ENCODE results near the gene RNASE11.
"Not testable (repeated sequence)": the region's sequence is repeated elsewhere in the genome, so short reads cannot be mapped to it uniquely, and the experiment has no call there.

The RNASE11 gene

DNA sequence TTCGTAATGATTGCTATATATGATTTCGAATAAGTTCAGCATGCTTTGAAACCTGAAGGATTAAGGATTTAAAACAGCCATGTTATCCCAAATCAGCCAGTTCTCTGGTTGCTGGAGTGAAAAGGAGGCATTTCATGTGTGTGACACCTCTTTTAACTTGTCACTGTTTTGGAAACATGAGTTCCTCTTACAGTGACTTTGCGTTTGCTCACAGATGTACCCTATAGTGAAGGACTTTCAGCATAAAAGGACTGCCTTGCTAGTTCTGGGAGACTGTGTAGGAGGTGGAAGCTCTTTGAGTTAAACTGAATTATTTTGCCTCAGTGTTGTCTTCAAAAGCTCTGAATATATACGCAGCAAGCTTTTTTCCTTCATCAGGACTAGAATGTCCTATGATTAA, 7.6 kb downstream of the RNASE11 start:
- no CpG with 5 or more reads among the region's 4 CpGs for WGBS (ENCODE audit: extremely low coverage, insufficient coverage, insufficient read length)
- no peak overlapping the region for H2BK12ac ChIP-seq (ENCODE audit: low read length)

DNA sequence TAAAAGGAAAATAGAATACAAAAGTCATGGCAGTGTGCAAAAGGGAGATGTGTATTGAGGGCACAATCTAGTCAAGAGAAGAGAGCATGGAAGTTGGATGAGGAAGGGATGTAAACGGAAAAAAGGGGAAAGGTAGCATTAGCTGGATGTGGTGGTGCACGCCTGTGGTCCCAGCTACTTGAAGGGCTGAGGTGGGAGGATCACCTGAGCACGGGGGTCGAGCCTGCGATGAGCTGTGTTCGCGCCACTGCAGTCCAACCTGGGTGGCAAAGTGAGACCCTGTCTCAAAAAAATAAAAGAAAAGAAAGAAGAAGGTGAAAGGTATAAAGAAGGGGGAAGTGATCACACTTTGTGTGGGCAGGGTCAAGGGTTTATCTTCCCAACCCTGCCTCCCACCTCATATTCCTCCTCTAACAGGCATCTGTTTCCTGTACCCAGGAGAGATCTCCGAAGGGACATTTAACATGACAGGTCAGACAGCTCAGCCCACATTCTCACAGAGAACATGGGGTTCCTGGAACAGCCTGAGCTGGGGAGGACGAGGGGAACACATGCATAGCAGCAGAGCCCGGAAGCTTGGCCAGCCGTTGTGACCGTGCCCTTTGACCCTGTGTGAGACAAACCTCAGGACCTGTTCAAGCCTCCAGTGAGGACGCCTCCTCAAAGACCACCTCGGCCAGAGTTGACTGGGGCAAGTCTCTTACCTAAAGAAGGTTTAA, 8.9 kb downstream of the RNASE11 start:
- Histone ChIP-seq H3K27me3 (ENCODE audit: insufficient read depth, low read length) (no peaks in the 10 kb centered on the region), H4K8ac (ENCODE audit: low read depth, low read length) (no peak overlapping the region), H2BK5ac (ENCODE audit: low read depth, low read length, poor library complexity) (no peak overlapping the region), H3K4me3 (ENCODE audit: low read depth, low read length) (no peak overlapping the region), H3K9ac (ENCODE audit: low read length) (no peak overlapping the region), H3K4me1 (ENCODE audit: control insufficient read depth in 1 of 2, insufficient read depth in 2 of 2, low read length in 2 of 2) (no peaks in the 10 kb centered on the region), H3K79me1 (ENCODE audit: low read length) (no peaks in the 10 kb centered on the region), H3K4ac (ENCODE audit: low read depth, low read length) (no peak overlapping the region), H3K9me3 (ENCODE audit: insufficient read depth, low read depth, low read length) (no peaks in the 10 kb centered on the region), H2BK12ac (ENCODE audit: low read length) (no peak overlapping the region), H3K18ac (ENCODE audit: low read length) (no peak overlapping the region), H3K79me2 (ENCODE audit: control insufficient read depth, insufficient read depth, low read length, poor library complexity) (no peaks in the 10 kb centered on the region), H3K14ac (ENCODE audit: low read length) (no peak overlapping the region), H2AK5ac (ENCODE audit: low read length) (no peak overlapping the region), H4K12ac (ENCODE audit: low read depth, low read length) (no peak overlapping the region), H4K91ac (ENCODE audit: low read depth, low read length) (no peak overlapping the region), H3K23ac (ENCODE audit: low read length) (no peak overlapping the region), H2BK120ac (ENCODE audit: insufficient read depth, low read length, poor library complexity) (no peak overlapping the region), H2AFZ (ENCODE audit: insufficient read depth, low read length, poor library complexity) (no peak overlapping the region), H3K4me2 (ENCODE audit: low read length) (no peak overlapping the region), H3K36me3 (ENCODE audit: control insufficient read depth in 1 of 2, insufficient read depth in 2 of 2, low read length in 2 of 2) (no peaks in the 10 kb centered on the region), H3K27ac (ENCODE audit: low read depth, low read length) (no peak overlapping the region)
- DNase-seq, result no peak
- no CpG with 5 or more reads among the region's 14 CpGs for WGBS (ENCODE audit: extremely low coverage, insufficient coverage, insufficient read length)

More for the DNA sequence above, 7.6 kb downstream of the RNASE11 start:
- H2BK120ac ChIP-seq (ENCODE audit: insufficient read depth, low read length, poor library complexity), result no peak overlapping the region
- H3K4me3 ChIP-seq (ENCODE audit: low read depth, low read length), result no peak overlapping the region
- no peak overlapping the region for H4K91ac ChIP-seq (ENCODE audit: low read depth, low read length)
- H3K27me3 ChIP-seq (ENCODE audit: insufficient read depth, low read length), result no peaks in the 10 kb centered on the region
- H3K14ac ChIP-seq (ENCODE audit: low read length), result no peak overlapping the region
- no peak overlapping the region for H3K4ac ChIP-seq (ENCODE audit: low read depth, low read length)
- no peak overlapping the region for H3K4me2 ChIP-seq (ENCODE audit: low read length)
- H3K27ac ChIP-seq (ENCODE audit: low read depth, low read length), result no peak overlapping the region
- H2AK5ac ChIP-seq (ENCODE audit: low read length), result no peak overlapping the region
- no peak overlapping the region for H3K23ac ChIP-seq (ENCODE audit: low read length)
- H3K79me1 ChIP-seq (ENCODE audit: low read length), result no peaks in the 10 kb centered on the region
- H3K4me1 ChIP-seq (ENCODE audit: control insufficient read depth in 1 of 2, insufficient read depth in 2 of 2, low read length in 2 of 2), result no peaks in the 10 kb centered on the region
- no peak overlapping the region for H2BK5ac ChIP-seq (ENCODE audit: low read depth, low read length, poor library complexity)
- H4K12ac ChIP-seq (ENCODE audit: low read depth, low read length), result no peak overlapping the region
- no peak overlapping the region for H2AFZ ChIP-seq (ENCODE audit: insufficient read depth, low read length, poor library complexity)
- H3K9me3 ChIP-seq (ENCODE audit: insufficient read depth, low read depth, low read length), result no peaks in the 10 kb centered on the region
- no peak overlapping the region for H3K9ac ChIP-seq (ENCODE audit: low read length)
- H3K18ac ChIP-seq (ENCODE audit: low read length), result no peak overlapping the region
- H3K36me3 ChIP-seq (ENCODE audit: control insufficient read depth in 1 of 2, insufficient read depth in 2 of 2, low read length in 2 of 2), result no peaks in the 10 kb centered on the region
- no peaks in the 10 kb centered on the region for H3K79me2 ChIP-seq (ENCODE audit: control insufficient read depth, insufficient read depth, low read length, poor library complexity)
- DNase-seq, result no peak
- no peak overlapping the region for H4K8ac ChIP-seq (ENCODE audit: low read depth, low read length)

DNA sequence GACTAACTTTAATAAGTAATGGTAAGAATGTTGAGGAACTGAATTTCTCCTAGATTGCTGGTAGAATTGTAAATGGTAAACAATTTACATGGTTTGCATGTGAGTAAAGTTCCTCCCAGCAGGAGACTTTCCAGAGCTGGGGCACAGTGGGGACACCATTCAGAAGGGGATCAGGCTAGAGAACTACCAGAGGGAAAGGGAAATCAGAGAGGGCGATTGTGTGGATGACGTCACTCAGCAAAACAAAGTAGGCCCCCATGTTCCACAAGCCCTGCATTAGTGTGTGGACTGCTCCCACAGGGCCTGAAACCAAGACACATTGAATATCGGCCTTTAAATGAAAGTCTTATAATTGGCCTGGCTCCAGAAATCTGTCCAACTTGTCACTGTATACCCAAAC, 9.5 kb downstream of the RNASE11 start:
- Histone ChIP-seq H4K12ac (ENCODE audit: low read depth, low read length) (no peak overlapping the region), H2BK120ac (ENCODE audit: insufficient read depth, low read length, poor library complexity) (no peak overlapping the region), H3K4ac (ENCODE audit: low read depth, low read length) (no peak overlapping the region), H2BK5ac (ENCODE audit: low read depth, low read length, poor library complexity) (no peak overlapping the region), H4K8ac (ENCODE audit: low read depth, low read length) (no peak overlapping the region), H2AFZ (ENCODE audit: insufficient read depth, low read length, poor library complexity) (no peak overlapping the region), H3K4me3 (ENCODE audit: low read depth, low read length) (no peak overlapping the region), H3K27ac (ENCODE audit: low read depth, low read length) (no peak overlapping the region), H2AK5ac (ENCODE audit: low read length) (no peak overlapping the region), H3K9me3 (ENCODE audit: insufficient read depth, low read depth, low read length) (no peaks in the 10 kb centered on the region), H2BK12ac (ENCODE audit: low read length) (no peak overlapping the region), H3K79me2 (ENCODE audit: control insufficient read depth, insufficient read depth, low read length, poor library complexity) (no peaks in the 10 kb centered on the region), H3K36me3 (ENCODE audit: control insufficient read depth in 1 of 2, insufficient read depth in 2 of 2, low read length in 2 of 2) (no peaks in the 10 kb centered on the region), H3K18ac (ENCODE audit: low read length) (no peak overlapping the region), H3K4me2 (ENCODE audit: low read length) (no peak overlapping the region), H3K79me1 (ENCODE audit: low read length) (no peaks in the 10 kb centered on the region), H3K27me3 (ENCODE audit: insufficient read depth, low read length) (no peaks in the 10 kb centered on the region), H3K4me1 (ENCODE audit: control insufficient read depth in 1 of 2, insufficient read depth in 2 of 2, low read length in 2 of 2) (no peaks in the 10 kb centered on the region), H3K9ac (ENCODE audit: low read length) (no peak overlapping the region), H3K23ac (ENCODE audit: low read length) (no peak overlapping the region), H4K91ac (ENCODE audit: low read depth, low read length) (no peak overlapping the region), H3K14ac (ENCODE audit: low read length) (no peak overlapping the region)
- no peak for DNase-seq
- no CpG with 5 or more reads among the region's 3 CpGs for WGBS (ENCODE audit: extremely low coverage, insufficient coverage, insufficient read length)

DNA sequence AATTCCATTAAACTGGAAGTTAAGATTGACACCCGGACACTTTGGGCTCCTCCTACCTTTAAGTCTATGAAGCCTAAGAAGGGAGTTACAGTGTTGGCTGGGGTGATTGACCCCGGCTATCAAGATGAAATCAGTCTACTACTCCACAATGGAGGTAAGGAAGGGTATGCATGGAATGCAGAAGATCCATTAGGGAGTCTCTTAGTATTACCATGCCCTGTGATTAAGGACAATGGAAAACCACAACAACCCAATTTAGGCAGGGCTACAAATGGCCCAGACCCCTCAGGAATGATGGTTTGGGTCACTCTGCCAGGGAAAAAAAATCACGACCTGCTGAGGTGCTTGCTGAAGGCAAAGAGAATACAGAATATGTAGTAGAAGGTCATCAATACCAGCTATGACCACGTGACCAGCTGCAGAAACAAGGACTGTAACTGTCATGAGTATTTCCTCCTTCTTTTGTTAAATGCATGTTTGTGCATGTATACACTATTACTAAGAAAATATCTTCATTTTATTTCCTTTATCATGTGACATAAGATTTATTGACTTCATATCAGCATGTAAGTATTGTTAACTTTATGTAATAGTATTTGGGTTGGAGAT, 15.3 kb downstream of the RNASE11 start:
- no CpG with 5 or more reads among the region's 4 CpGs for WGBS (ENCODE audit: extremely low coverage, insufficient coverage, insufficient read length)
- H3K18ac ChIP-seq (ENCODE audit: low read length); H3K9me3 ChIP-seq (ENCODE audit: insufficient read depth, low read depth, low read length); H2BK12ac ChIP-seq (ENCODE audit: low read length); H2BK120ac ChIP-seq (ENCODE audit: insufficient read depth, low read length, poor library complexity); H4K12ac ChIP-seq (ENCODE audit: low read depth, low read length); H4K91ac ChIP-seq (ENCODE audit: low read depth, low read length); H3K9ac ChIP-seq (ENCODE audit: low read length); H3K27me3 ChIP-seq (ENCODE audit: insufficient read depth, low read length); H3K23ac ChIP-seq (ENCODE audit: low read length); H3K14ac ChIP-seq (ENCODE audit: low read length); H3K27ac ChIP-seq (ENCODE audit: low read depth, low read length); H4K8ac ChIP-seq (ENCODE audit: low read depth, low read length); H3K79me2 ChIP-seq (ENCODE audit: control insufficient read depth, insufficient read depth, low read length, poor library complexity); H3K4me2 ChIP-seq (ENCODE audit: low read length); H3K4me1 ChIP-seq (ENCODE audit: control insufficient read depth in 1 of 2, insufficient read depth in 2 of 2, low read length in 2 of 2); H2AK5ac ChIP-seq (ENCODE audit: low read length); H3K4me3 ChIP-seq (ENCODE audit: low read depth, low read length); H3K79me1 ChIP-seq (ENCODE audit: low read length); DNase-seq; H2BK5ac ChIP-seq (ENCODE audit: low read depth, low read length, poor library complexity); H3K4ac ChIP-seq (ENCODE audit: low read depth, low read length); H3K36me3 ChIP-seq (ENCODE audit: control insufficient read depth in 1 of 2, insufficient read depth in 2 of 2, low read length in 2 of 2); H2AFZ ChIP-seq (ENCODE audit: insufficient read depth, low read length, poor library complexity): not testable (repeated sequence)
